Forelimb muscle (tissue), 1 donor: ENCODE results near the gene PADI4. TPM values are rescaled to one million over a fixed set of nuclear protein-coding genes. Genes with fewer than 3 reads are reported as not detected.

ENCODE experiments used
- DNase-seq: peaks from one replicate; pipeline ENCODE4 v3.0.0-alpha.2; 2013; ENCODE audit warnings: low read depth
- polyA plus RNA-seq: library from polyadenylated mRNA; unstranded; fragments of 120-200 nt; gene quantifications from one replicate; pipeline ENCODE4 v1.2.1, GENCODE V29; 2013; ENCODE audit not compliant: insufficient read length

The PADI4 gene
- polyA plus RNA-seq, 1 donor: 0.96 TPM

DNA sequence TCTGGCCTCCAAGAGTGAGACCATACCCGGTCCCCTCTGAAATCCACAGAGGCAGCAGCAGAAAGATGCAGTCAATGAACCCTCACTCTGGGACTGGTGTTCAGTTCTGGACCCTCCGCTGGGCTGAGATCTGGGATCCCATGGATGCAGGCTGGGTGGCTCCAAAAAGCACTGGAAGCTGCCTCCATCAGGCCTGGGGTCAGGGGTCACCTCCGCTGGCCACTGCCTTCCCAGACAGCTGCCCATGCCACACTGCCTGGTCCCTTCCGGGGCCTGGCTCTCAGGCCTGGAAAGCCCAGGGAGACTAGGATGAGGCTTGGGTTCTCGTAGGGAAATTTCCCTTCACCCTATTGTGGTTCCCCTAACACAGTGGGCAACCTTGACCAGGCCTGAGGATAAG is 21.4 kb upstream of the PADI4 start:
- no peak for DNase-seq

DNA sequence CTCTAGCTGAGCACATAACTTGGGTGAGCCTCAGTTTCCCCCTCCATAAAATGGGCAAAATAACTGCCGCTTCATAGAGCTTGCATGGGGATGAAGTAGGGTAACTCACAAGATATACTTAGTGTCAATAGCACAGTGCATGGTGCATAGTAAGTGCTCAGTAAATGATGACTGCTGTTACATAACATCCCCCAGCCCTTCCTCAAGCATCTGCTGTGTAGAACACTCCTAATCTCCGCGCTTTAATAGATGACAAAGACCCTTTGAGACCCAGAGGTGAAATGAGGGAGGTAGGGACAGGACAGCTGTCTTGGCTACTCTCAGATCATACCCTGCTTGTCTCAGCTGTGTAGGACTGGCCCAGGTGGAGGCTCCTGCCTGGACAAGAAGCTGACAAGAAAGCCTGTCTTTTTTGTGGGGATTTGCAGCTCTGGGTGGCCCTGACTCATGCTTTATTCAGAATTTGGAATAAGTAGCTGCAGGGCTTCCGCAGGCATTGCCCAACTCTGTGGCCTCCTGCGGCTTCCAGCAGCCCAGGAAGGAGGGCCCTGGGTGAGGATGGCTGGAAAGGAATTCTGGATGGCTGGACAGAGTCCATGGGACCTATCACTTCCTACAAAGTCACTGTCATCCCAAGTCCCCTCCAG is 20.7 kb upstream of the PADI4 start:
- no peak for DNase-seq

DNA sequence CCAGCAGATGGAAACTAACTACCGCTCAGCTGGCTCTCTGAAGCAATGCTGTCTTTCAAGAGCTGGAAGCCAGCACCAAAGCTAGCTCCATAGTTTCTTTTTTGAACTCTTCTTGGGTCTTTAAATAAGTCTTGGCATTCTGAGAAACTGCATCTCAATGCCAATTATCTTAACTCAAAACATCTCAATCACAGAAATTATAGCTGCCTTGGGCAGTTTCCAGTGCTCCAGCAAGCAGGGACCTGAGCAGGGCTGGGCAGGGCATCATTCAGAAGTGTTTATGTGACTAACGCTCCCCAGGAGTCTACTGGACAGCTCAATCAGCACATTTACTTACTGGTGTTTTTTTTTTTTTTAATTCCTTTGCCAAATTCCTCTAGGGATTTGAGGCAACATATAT is 18.3 kb upstream of the PADI4 start:
- DNase-seq: no peak

DNA sequence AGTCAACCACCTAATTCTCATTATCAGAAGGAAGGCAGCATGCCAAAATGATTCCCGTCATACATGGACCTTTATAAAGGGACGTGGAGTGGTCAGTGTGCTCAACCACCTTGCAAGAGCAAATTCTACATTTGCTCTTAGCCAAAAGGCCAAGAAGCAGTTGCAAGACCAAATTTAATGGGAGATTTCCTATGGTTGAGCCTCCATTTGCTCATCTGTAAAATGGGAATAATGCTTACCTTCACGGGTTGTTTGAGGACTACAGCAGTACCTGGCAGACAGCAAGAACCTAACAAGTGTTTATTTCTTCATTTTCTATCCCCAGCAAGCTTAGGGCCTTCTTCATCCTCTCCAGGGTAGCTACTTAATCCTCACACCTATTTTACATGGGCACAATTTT is 17.4 kb upstream of the PADI4 start:
- DNase-seq: no peak

DNA sequence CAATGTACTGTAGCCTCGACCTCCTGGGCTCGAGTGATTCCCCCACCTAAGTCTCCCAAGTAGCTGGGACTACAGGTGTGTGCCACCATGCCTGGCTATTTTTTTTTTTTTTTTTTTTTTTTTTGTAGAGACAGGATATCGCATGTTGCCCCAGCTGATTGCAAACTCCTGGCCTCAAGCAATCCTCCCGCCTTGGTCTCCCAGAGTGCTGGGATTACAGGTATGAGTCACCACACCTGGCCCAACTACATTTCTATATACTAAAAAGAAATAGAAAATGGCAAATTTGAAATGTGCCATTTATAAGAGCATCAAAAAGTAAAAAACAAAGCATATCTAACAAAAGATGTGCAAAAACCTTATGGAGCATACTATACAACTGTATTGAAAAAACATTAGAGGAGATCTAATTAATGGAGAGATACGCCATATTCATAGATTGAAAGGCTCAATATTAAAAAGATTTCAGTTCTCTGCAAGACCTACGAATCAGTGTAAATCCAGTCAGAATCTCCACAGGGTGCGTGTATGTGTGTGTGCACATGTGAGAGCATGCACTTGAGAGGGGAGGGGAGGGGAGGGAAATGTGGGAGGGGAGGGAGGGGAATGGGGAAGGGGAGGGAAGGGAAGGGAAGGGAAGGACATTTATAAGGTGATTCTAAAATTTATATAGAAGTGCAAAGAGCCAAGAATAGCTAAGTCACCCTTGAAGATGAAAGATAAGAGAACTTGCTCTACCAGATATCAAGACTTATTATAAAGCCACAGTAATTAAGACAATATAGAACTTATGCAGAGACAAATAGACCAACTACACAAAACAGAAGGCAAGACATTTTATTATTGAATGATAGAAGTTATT is 15.5 kb upstream of the PADI4 start:
- DNase-seq: no peak

DNA sequence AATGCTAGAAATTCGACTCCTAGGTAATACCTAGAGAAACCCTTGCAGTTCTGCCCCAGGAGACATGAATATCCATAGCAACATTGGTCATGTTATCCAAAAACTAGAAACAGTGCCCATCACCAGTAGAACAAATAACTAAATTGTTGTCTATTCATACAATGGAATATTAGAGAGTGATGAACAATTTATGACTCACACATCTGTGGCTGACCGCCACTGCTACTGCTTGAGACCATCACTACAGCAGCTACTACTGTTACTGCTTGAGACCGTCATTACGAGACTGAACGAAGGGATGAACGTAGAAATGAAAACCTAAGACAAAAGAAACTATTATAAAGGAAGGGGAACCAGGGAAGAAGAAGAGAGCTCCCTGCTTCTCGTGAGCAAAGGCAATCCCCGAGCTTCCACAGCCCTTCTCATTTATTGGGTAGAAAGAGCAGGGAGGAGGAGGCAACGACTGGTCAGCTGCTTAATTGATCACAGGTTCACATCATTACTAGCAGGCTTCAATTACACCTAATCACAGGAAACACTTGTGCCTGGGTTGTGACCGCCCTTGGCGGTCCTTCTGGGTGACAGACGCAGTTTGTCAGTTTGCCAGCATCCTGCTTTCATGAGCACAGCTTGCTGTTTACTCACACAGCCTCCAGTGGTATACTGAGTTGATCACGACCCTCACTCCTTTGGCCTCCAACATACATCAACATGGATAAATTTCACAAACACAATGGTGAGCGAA is 14.1 kb upstream of the PADI4 start:
- DNase-seq: no peak

DNA sequence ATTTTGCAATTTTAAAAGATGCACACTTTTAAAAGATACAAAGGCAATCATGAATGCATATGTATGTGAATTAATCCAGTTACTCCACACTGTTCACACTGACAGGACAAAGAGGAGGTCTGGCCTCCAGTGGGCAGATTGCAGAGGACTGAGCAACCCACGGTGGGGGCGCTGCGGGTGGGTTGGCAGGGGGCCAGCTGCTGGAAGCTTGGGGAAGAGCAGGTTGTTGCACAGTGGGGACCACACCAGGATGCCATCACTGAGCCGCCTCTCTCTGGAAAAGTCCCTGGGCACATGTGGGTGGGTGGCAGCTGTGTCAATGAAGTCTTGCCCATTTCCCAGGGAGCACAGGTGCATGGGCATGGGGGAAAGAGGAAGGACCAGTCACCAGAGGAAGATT is 12.7 kb upstream of the PADI4 start:
- DNase-seq: no peak

DNA sequence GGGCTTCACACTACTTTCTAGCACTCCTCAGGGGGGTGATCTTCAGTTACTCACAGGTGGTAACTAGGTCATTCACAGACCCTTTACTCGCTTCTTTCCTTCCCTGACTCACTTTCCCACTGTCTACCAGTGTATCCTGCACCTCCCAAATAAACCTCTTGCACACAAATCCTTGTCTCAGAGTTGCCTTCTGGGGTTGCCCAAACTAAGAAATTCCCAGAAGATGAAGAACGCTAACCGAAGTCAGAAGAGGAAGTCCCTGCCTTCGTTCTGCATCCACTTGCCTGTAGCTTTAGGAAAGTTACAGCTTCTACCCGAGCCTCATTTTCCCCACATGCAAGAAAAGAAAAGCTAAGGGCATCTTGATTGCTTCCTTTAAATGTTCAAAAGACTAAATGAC is 11.9 kb upstream of the PADI4 start:
- no peak for DNase-seq

DNA sequence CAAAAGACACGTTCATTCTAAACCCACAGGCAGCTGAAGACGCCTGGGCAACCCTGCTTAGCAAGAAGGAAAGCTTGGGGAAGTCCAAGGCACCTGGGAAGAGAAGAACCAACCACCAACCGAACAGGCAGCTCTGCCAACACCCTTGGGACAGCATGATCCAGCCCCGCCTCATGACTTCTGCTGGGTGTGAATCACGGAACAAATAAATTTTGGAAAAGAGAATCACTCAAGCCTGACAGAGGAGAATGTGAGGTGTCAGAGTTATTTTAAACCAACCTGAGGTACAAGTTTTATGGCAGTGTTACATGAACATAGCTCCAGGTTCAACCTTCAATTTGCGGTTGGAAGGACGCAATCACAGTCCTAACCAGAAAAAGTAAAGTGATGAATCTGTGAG is 10.0 kb upstream of the PADI4 start:
- no peak for DNase-seq

DNA sequence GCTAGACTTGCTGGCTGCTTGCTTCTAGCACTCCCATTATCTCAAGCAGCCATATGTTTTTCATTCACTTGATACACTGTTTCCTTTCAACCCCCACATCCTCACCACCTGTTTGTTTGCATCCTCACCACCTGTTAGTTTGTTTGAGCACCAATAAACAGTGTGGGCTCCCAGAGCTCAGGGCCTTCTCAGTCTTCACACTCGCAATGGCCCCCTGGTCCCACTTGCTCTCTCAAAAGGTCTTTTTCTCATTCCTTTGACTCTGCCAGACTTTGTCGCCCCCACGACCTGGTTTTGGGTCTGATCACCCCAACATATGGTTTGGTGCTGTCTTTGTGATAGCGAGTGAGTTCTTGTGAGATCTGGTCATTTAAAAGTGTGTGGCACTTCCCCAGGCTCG is 6.2 kb upstream of the PADI4 start:
- no peak for DNase-seq

DNA sequence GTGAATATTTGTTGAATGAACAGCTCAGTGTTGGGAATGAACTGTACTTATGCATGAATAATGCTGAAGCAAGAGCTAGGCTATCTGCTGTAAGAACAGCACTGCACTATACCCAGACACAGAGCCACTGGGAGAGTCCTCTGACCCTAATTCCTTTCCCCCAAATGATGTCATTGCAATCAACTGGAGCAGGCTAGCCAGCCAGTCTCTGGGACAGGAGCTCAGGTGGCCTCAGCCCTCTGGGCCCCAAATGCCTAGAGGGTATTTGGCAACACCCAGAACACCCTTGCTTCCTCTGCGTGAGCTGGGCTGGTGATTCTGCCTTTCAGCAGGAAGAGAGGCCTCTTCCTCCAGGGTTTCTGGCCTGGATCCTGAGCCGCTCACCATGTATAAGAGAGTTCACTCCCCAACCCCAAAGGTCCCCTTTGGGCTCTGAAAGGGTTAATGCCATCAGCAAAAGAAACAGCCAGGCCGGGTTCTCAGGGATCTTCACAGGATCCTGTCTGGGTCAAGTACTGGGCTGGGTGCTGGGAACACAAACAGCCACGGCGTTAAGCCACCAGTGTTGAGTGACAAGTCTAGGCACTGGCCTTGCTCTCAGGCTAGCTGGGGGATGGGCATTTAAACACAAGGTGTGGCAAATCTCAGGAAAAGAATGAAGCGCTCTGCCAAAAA is 3.7 kb upstream of the PADI4 start:
- no peak for DNase-seq

DNA sequence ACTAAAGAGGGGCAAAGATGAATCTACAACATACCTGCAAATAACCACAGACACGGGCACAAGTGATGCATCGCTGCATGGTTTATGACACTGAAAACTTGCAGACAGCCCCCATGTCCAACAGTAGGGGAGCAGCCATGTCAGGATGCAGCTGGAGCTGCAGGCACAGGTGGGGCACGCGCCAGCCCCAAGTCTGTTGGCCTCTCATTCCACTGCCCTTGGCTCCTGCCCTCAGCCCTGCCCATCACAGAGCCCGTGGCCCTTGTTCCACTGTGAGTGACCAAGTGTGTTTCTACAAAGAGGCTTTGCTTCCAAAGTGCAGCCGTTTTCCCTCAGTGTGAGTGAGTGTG is 3.2 kb upstream of the PADI4 start:
- DNase-seq: no peak

DNA sequence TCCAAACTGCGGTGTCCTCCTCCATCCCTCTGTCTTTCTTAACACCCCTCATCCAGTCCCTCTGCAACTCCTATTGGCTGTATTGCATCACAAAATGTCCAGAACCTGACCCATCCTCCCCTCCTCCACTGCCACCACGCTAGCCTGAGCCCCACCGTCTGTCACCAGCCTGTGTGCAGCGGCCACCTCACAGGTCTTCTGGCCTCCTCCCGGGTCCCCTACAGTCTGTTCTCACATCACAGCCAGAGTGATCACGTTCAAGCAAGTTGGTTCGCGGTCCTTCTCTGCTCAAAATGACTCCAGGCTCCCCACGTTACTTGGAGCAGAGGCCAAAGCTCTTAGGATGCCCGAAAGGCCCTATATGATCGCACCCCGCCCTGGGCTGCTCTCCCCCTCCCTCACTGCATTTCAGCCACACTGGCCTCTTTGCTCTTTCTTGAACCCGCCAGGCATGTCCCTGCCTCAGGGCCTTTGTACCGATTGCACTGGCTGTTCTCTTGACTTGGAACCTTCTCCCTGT is 2.4 kb upstream of the PADI4 start:
- DNase-seq: no peak

DNA sequence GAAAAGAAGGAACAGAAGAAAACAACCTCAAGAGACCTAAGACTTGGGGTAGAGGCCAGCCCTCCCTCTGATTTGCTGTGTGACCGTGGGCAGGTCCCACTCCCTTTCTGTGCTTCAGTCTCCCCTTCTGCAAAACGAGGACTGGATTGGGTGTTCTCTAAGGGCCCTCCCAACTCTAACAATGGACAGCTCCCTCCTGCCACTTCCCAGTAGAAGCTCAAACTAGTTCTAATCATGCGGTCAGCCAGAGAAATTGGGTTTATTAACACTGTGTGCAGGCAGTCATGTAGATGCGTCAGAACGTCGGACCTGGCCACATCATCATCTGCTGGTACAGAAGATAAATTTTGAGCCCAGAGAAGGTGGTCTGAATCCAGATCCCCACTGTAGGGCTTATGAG is 1.6 kb upstream of the PADI4 start:
- no peak for DNase-seq

DNA sequence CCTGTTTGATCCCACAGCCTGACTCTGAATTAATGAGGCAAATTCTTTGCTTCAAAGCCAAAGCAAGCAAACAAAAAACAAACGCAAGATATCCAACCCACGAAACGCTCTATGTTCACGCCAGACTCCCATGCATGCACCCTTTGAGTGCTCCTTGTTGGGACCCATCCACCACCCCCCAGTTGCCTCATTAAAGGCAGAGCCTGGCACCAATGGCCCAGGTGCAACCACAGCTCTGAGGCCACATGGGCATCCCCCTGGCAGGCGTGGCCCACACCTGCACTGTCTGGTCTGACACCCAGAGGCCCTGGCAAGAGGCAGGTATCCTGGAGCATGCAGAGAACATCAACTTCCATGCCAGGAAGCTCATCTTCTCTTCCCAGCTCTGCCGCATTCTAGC is 1.1 kb upstream of the PADI4 start:
- DNase-seq: no peak

DNA sequence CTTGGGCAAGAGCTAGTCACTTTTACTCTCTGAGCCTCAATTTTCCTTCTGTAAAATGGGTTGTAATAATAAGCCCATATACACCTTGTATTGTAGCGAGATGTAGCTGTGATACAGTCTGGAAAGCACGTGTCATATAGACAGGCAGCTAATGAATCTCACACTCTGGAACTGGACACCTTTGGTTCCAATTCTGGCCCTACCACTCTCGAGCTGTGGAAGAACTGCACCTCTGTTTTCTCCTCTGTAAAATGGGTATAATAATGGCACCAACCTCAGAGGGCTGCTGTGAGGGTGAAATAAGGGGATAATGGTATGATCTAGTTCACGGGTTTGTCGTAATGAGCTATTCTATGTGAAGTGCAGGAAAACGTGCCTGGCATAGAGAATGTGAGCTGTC is 668 bp upstream of the PADI4 start:
- no peak for DNase-seq

DNA sequence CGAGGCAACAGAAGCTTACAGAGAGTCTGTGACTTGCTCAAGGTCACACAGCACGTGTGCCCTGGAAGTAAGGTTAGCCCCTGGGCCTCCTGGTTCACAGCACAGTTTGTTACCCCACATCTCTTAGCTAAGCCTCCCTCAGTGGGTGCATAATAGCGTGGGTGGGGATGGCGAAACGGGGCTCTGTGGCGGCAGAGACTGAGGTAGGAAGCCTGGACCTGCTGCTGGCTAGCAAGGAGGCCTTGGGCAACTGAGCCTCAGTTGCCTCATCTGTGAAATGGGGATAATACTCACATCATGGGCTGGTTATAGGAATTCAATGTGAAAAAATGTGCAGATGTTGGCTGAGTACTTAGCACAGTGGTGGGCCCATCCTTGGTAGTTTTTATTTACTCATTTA is 596 bp downstream of the PADI4 start:
- no peak for DNase-seq

DNA sequence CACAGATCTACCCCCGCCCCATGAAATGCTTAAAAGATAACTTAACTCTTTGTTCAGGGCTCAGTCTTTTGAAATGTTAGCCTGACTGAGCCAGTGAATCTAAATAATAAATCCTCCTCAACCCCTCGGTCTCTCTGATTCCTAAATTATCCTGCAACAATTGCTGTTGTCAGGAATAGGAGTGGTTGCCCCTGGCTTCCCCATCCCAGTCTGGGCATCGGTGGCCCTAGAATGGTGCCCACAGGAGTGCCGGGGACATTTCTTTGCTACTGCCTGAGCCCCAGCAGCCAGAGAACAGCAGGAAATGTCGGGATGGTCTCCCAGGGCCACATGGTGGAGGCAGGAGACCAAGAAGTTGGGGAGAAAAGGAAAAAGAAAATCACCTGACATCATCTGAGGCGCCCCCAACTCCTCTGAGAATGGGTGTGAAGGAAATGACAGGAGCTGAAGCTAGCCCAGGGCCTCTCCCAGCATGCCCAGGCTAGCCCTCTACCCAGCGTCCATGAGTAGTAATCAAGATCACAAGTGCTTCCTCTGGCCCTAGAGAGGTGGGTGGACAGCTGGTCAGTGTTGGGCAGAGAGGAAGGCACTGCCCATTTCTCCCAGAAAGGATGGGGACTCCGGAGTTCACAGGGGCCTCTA is 1.6 kb downstream of the PADI4 start:
- no peak for DNase-seq

DNA sequence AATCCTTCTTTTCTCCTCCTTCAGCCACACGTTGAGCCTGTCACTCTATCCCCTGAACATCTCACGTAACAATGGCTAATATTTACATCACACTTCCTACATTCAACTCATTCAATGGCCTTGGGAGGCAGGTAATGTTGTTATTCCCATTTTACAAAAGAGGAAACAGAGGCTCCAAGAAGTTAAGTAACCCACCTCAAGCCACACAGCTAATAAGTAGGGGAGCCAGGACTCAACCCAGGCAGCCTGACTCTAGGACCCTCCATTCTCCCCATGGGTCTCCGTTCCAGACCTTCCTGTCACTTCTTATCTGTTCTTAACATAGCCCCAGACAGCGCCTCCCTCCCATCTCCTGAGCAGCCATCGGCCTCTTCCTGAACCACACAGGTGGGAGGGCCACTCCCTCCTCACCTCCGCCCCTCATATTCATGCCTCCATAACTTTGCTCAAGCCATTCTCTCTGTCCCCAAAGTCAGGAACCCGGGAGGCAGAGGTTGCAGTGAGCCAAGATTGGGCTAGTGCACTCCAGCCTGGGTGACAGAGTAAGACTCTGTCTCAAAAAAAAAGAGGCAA is 2.2 kb downstream of the PADI4 start:
- DNase-seq: no peak

DNA sequence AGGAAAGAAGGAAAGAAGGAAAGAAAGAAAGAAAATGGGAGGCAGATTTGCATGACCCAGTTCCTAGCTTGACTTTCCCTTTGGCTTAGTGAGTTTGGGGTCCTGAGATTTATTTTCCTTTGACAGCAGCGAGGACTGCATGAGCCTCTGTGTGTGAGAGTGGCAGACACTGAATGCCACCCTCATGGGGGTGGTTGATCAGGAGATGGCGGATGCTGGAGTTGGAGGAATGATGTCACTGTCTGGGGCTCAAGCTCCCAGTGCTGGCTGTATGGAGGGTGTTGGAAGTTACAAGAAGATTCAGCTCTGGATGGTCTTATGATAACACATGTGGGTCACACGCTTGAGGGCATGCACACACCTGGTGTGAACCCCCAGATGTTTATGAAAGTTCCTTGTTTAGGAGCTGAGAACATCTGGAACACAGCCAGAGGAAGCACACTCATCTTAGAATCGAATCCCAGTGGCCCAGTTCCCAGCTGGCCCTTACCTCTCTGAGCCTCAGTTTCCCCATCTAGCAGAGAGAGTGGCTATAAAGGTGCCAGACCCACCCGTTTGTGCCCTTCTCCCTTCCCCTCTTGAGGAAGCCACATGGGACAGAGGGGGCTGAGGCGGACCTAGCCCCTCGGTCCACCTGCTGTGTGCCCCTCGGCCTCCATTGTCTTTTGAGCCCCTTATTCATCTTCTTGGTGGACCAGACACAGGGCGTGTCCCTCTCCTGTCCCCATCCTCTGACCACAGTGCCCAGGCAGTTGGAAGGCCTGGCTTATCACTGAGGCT is 5.7 kb downstream of the PADI4 start:
- no peak for DNase-seq
